SK-N-SH (cell line): Measurements from ENCODE around the gene SLC35E2B.
"Not testable (repeated sequence)": the region's sequence is repeated elsewhere in the genome, so short reads cannot be mapped to it uniquely, and the experiment has no call there.

Source experiments
- EP300 ChIP-seq, 2 experiments: IDR thresholded peaks; 2 replicates each; pipeline versions ENCODE4 v1.4.0 to v1.6.1; 2012; ENCODE audit warnings: borderline replicate concordance in 1 of 2, low read depth in 1 of 2, low read length in 1 of 2
- GABPA ChIP-seq: IDR thresholded peaks from 2 replicates; pipeline ENCODE4 v1.4.0; 2012; ENCODE audit warnings: low read depth, mild to moderate bottlenecking
- MXI1 ChIP-seq: IDR thresholded peaks from 2 replicates; pipeline ENCODE4 v1.6.1; 2012; ENCODE audit warnings: mild to moderate bottlenecking, low read depth, low read length, improper control_type of control experiment
- NFIC ChIP-seq: IDR thresholded peaks from 2 replicates; pipeline ENCODE4 v1.4.0; 2012; ENCODE audit warnings: borderline replicate concordance
- POLR2AphosphoS5 ChIP-seq: IDR thresholded peaks from 2 replicates; pipeline ENCODE4 v1.6.1; 2012; ENCODE audit warnings: low read depth, low read length
- RXRA ChIP-seq: IDR thresholded peaks from 2 replicates; pipeline ENCODE4 v1.4.0; 2012; ENCODE audit warnings: low read depth, mild to moderate bottlenecking, borderline replicate concordance
- SIN3A ChIP-seq: IDR thresholded peaks from 2 replicates; pipeline ENCODE4 v1.6.1; 2012; ENCODE audit warnings: low read depth, mild to moderate bottlenecking, low read length, moderate library complexity, borderline replicate concordance
- TAF1 ChIP-seq: IDR thresholded peaks from 2 replicates; pipeline ENCODE4 v1.6.1; 2012; ENCODE audit warnings: low read depth, mild to moderate bottlenecking, low read length, moderate library complexity, borderline replicate concordance
- USF1 ChIP-seq: IDR thresholded peaks from 2 replicates; pipeline ENCODE4 v1.4.0; 2012; ENCODE audit warnings: low read depth, borderline replicate concordance
- TF ChIP-seq, protein P1 (sequence below): fragments of 150-350 bp; IDR thresholded peaks from 2 replicates; pipeline ENCODE4 v1.6.1; 2017; ENCODE audit warnings: antibody characterized with exemption, low read length, low read depth, borderline replicate concordance
- TF ChIP-seq, protein P2 (sequence below): fragments of 200-600 bp; sonication (generic); IDR thresholded peaks from 2 replicates; pipeline ENCODE4 v1.6.1; 2017; ENCODE audit warnings: antibody characterized with exemption, mild to moderate bottlenecking, moderate library complexity

DNA sequence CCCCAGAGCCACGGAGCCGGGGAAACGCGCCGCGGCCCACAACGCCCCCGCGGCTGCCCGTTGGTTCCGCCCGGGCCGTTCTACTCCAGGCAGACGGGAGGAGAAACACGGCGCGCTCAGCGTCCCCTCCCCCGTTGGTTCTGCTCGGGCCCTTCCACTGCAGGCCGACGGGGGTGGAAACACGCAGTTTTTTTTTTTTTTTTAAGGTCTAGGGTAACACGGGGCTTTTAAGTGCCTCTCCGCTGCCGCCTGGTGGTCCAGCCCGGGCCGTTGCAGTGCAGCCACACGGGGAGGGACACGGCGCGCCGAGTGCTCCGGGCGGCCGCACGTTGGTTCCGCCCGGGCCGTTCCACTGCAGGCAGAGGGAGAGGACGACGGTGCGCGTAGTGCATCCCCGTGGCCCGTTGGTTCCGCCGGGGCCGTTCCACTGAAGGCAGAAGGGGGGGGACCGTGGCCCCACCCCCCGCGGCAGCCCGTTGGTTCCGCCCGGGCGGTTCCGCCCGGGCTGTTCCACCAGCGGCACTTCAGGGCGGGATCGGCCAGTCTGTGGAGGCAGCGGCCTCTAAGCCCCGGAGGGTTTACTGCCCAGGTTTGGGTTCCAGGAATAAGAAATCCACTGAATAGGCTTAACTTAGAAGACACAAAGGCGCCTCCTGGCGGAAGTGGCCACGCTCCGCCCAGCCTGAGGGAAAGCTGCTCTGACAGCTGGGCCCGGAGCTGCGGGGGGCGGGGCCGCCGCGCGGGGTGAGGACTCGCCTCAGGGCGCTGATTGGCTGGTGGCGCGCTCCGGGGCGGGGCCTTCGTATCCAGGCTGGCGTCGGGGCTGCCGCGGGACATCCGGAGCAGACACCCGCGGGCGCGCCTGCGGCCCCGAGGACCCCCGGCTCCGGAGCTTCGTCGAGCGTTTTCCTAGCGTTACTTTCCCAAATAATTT lies at the start of gene SLC35E2B:
- TF ChIP-seq TAF1, USF1, MXI1, SIN3A, NFIC, POLR2AphosphoS5, GABPA, RXRA: not testable (repeated sequence)
- TF ChIP-seq, protein P1, sequence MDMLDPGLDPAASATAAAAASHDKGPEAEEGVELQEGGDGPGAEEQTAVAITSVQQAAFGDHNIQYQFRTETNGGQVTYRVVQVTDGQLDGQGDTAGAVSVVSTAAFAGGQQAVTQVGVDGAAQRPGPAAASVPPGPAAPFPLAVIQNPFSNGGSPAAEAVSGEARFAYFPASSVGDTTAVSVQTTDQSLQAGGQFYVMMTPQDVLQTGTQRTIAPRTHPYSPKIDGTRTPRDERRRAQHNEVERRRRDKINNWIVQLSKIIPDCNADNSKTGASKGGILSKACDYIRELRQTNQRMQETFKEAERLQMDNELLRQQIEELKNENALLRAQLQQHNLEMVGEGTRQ, result not testable (repeated sequence)
- TF ChIP-seq, protein P2, sequence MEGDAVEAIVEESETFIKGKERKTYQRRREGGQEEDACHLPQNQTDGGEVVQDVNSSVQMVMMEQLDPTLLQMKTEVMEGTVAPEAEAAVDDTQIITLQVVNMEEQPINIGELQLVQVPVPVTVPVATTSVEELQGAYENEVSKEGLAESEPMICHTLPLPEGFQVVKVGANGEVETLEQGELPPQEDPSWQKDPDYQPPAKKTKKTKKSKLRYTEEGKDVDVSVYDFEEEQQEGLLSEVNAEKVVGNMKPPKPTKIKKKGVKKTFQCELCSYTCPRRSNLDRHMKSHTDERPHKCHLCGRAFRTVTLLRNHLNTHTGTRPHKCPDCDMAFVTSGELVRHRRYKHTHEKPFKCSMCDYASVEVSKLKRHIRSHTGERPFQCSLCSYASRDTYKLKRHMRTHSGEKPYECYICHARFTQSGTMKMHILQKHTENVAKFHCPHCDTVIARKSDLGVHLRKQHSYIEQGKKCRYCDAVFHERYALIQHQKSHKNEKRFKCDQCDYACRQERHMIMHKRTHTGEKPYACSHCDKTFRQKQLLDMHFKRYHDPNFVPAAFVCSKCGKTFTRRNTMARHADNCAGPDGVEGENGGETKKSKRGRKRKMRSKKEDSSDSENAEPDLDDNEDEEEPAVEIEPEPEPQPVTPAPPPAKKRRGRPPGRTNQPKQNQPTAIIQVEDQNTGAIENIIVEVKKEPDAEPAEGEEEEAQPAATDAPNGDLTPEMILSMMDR, result not testable (repeated sequence)
- TF ChIP-seq EP300 (IDR thresholded peaks at IDR 0.05; ENCODE audit: borderline replicate concordance in 1 of 2, low read depth in 1 of 2, low read length in 1 of 2), result peak in 1 of 2 experiments; percentile 62; a peak in 2 of 4 replicates
